Activated naive CD4-positive, alpha-beta T cell treated with anti-CD3 and anti-CD28 coated beads, Interleukin-2, amount 50 U/mL, for 72 hours (primary cell): ENCODE data around the gene ABCA3. TPM values are rescaled to one million over a fixed set of nuclear protein-coding genes. Genes with fewer than 3 reads are reported as not detected.

Experiments
- ATAC-seq, 2 donors: fragments of 150-1000 bp; cut with Tn5 transposase; 2 replicates each; pipeline ENCODE4 v1.10.0; 2021; ENCODE audit warnings: mild to moderate bottlenecking in 2 of 2, moderate library complexity in 2 of 2
- DNase-seq, 2 donors: peaks; one replicate each; pipeline ENCODE4 v3.0.0; 2021 to 2022; ENCODE audit warnings: low spot score in 2 of 2
- H3K27ac Mint-ChIP-seq, 2 donors: one replicate each; pipeline ENCODE4 v1.8.0; 2022; ENCODE audit warnings: mild to moderate bottlenecking in 2 of 2, mixed read lengths in 2 of 2
- H3K36me3 Mint-ChIP-seq, 2 donors: one replicate each; pipeline ENCODE4 v1.8.0; 2022; ENCODE audit warnings: mixed read lengths in 2 of 2
- H3K9me3 Mint-ChIP-seq, 2 donors: one replicate each; pipeline ENCODE4 v1.8.0; 2022; ENCODE audit warnings: mixed read lengths in 2 of 2
- total RNA-seq, 2 donors: library from RNA; stranded (reverse); gene quantifications; one replicate each; pipeline ENCODE4 v1.2.3, GENCODE V29; 2022

The ABCA3 gene
- total RNA-seq, 2 donors from 2014 or later, result 1.6 to 9.1 TPM

- Mint-ChIP-seq H3K36me3 (no peaks in the 10 kb centered on the region), H3K9me3 (no peaks in the 10 kb centered on the region), H3K27ac (no peak overlapping the region)
- DNase-seq (no peak), ATAC-seq (no peak)
Observed at GRCh38 chr16:2364638-2365210, 24.2 kb upstream of the ABCA3 start.

GRCh38 chr16:2362218-2362617 is 21.7 kb upstream of the ABCA3 start:
- ATAC-seq, result no peak

GRCh38 chr16:2361129-2361528 is 20.6 kb upstream of the ABCA3 start:
- no peak for DNase-seq
- H3K9me3 Mint-ChIP-seq, result no peaks in the 10 kb centered on the region
- no peaks in the 10 kb centered on the region for H3K36me3 Mint-ChIP-seq

More at GRCh38 chr16:2362218-2362617, 21.7 kb upstream of the ABCA3 start:
- no peaks in the 10 kb centered on the region for H3K36me3 Mint-ChIP-seq
- H3K27ac Mint-ChIP-seq, result no peak overlapping the region
- DNase-seq, result no peak
- no peaks in the 10 kb centered on the region for H3K9me3 Mint-ChIP-seq

GRCh38 chr16:2359919-2360318 is 19.4 kb upstream of the ABCA3 start:
- Mint-ChIP-seq H3K36me3 (no peaks in the 10 kb centered on the region), H3K9me3 (no peaks in the 10 kb centered on the region), H3K27ac (no peak overlapping the region)
- ATAC-seq (no peak), DNase-seq (no peak)

More at GRCh38 chr16:2361129-2361528, 20.6 kb upstream of the ABCA3 start:
- no peak overlapping the region for H3K27ac Mint-ChIP-seq
- no peak for ATAC-seq

GRCh38 chr16:2358811-2359210 is 18.3 kb upstream of the ABCA3 start:
- ATAC-seq, result no peak
- DNase-seq, result no peak

GRCh38 chr16:2357331-2357730 is 16.8 kb upstream of the ABCA3 start:
- no peak overlapping the region for H3K27ac Mint-ChIP-seq

More at GRCh38 chr16:2358811-2359210, 18.3 kb upstream of the ABCA3 start:
- Mint-ChIP-seq H3K36me3 (no peaks in the 10 kb centered on the region), H3K9me3 (no peaks in the 10 kb centered on the region), H3K27ac (no peak overlapping the region)

GRCh38 chr16:2350500-2350899 is 10.0 kb upstream of the ABCA3 start:
- ATAC-seq (no peak), DNase-seq (no peak)
- H3K36me3 Mint-ChIP-seq, result no peaks in the 10 kb centered on the region
- no peaks in the 10 kb centered on the region for H3K9me3 Mint-ChIP-seq
- no peak overlapping the region for H3K27ac Mint-ChIP-seq

More at GRCh38 chr16:2357331-2357730, 16.8 kb upstream of the ABCA3 start:
- DNase-seq (no peak), ATAC-seq (no peak)
- no peaks in the 10 kb centered on the region for H3K36me3 Mint-ChIP-seq
- no peaks in the 10 kb centered on the region for H3K9me3 Mint-ChIP-seq

GRCh38 chr16:2343211-2343610 is 2.7 kb upstream of the ABCA3 start:
- ATAC-seq (no peak), DNase-seq (no peak)
- H3K27ac Mint-ChIP-seq, result no peak overlapping the region
- peaks cover 6 to 7% of the 10 kb centered on the region in 2 donors for H3K36me3 Mint-ChIP-seq
- H3K9me3 Mint-ChIP-seq, result no peaks in the 10 kb centered on the region

- H3K27ac Mint-ChIP-seq, result no peak overlapping the region
- peaks cover 6 to 7% of the 10 kb centered on the region in 2 donors for H3K36me3 Mint-ChIP-seq
- H3K9me3 Mint-ChIP-seq, result no peaks in the 10 kb centered on the region
- ATAC-seq, result no peak
- no peak for DNase-seq
Observed at GRCh38 chr16:2341456-2342447, 1.2 kb upstream of the ABCA3 start.

- Mint-ChIP-seq H3K36me3 (peaks cover 6 to 7% of the 10 kb centered on the region in 2 donors), H3K27ac (peak overlapping the region; percentile 74 to 85), H3K9me3 (no peaks in the 10 kb centered on the region)
- ATAC-seq, result peak; percentile 61 to 62
- DNase-seq, result peak; percentile 54 to 70
Observed at GRCh38 chr16:2339521-2340484, 725 bp downstream of the ABCA3 start.

- ATAC-seq, result no peak
- Mint-ChIP-seq H3K9me3 (no peaks in the 10 kb centered on the region), H3K36me3 (peaks cover 6 to 7% of the 10 kb centered on the region in 2 donors), H3K27ac (peak overlapping the region in 1 of 2 donors; percentile 36)
- DNase-seq, result no peak
Observed at GRCh38 chr16:2337431-2338296, 2.9 kb downstream of the ABCA3 start.

- ATAC-seq, result no peak
- Mint-ChIP-seq H3K27ac (no peak overlapping the region), H3K36me3 (peaks cover 6 to 7% of the 10 kb centered on the region in 2 donors)
Observed at GRCh38 chr16:2335286-2335895, 5.1 kb downstream of the ABCA3 start.

GRCh38 chr16:2333772-2334379 is 6.7 kb downstream of the ABCA3 start:
- no peak for ATAC-seq

More at GRCh38 chr16:2335286-2335895, 5.1 kb downstream of the ABCA3 start:
- no peak for DNase-seq
- H3K9me3 Mint-ChIP-seq, result no peaks in the 10 kb centered on the region

GRCh38 chr16:2333231-2333630 is 7.3 kb downstream of the ABCA3 start:
- ATAC-seq, result no peak
- H3K27ac Mint-ChIP-seq, result no peak overlapping the region
- no peak for DNase-seq
- no peaks in the 10 kb centered on the region for H3K36me3 Mint-ChIP-seq
- H3K9me3 Mint-ChIP-seq, result no peaks in the 10 kb centered on the region

More at GRCh38 chr16:2333772-2334379, 6.7 kb downstream of the ABCA3 start:
- no peak for DNase-seq
- no peak overlapping the region for H3K27ac Mint-ChIP-seq
- H3K36me3 Mint-ChIP-seq, result no peaks in the 10 kb centered on the region
- no peaks in the 10 kb centered on the region for H3K9me3 Mint-ChIP-seq

GRCh38 chr16:2331931-2332267 is 8.6 kb downstream of the ABCA3 start:
- no peaks in the 10 kb centered on the region for H3K9me3 Mint-ChIP-seq
- no peak overlapping the region for H3K27ac Mint-ChIP-seq
- H3K36me3 Mint-ChIP-seq, result no peaks in the 10 kb centered on the region
- DNase-seq (no peak), ATAC-seq (no peak)
